Duodenal mucosa (tissue), 2 donors: Measurements from ENCODE around the gene MACC1.
A peak's percentile ranks its signal among the peaks of the same experiment; 100 is the strongest.

Experiments
- H3K27ac ChIP-seq: one replicate; pipeline ENCODE4 v1.7.0; 2013; ENCODE audit warnings: low read depth, low read length
- H3K27me3 ChIP-seq, 2 donors: one replicate each; pipeline ENCODE4 v1.7.0; 2013; ENCODE audit warnings: low read length in 2 of 2, control low read depth in 1 of 2; ENCODE audit not compliant: insufficient read depth in 2 of 2, control insufficient read depth in 1 of 2
- H3K36me3 ChIP-seq, 2 donors: one replicate each; pipeline ENCODE4 v1.7.0; 2013; ENCODE audit warnings: low read length in 2 of 2, control low read depth in 1 of 2; ENCODE audit not compliant: insufficient read depth in 2 of 2, control insufficient read depth in 1 of 2
- H3K4me1 ChIP-seq, 2 donors: one replicate each; pipeline ENCODE4 v1.7.0; 2013; ENCODE audit warnings: low read length in 2 of 2, control low read depth in 1 of 2; ENCODE audit not compliant: insufficient read depth in 2 of 2, control insufficient read depth in 1 of 2
- H3K4me3 ChIP-seq, 2 donors: one replicate each; pipeline ENCODE4 v1.7.0; 2013; ENCODE audit warnings: low read length in 2 of 2, low read depth in 1 of 2
- H3K9ac ChIP-seq, 2 donors: one replicate each; pipeline ENCODE4 v1.7.0; 2013; ENCODE audit warnings: low read length in 2 of 2, low read depth in 1 of 2
- H3K9me3 ChIP-seq, 2 donors: one replicate each; pipeline ENCODE4 v1.7.0; 2013; ENCODE audit warnings: low read length in 2 of 2, control low read depth in 1 of 2; ENCODE audit not compliant: control insufficient read depth in 1 of 2

Gene MACC1

DNA sequence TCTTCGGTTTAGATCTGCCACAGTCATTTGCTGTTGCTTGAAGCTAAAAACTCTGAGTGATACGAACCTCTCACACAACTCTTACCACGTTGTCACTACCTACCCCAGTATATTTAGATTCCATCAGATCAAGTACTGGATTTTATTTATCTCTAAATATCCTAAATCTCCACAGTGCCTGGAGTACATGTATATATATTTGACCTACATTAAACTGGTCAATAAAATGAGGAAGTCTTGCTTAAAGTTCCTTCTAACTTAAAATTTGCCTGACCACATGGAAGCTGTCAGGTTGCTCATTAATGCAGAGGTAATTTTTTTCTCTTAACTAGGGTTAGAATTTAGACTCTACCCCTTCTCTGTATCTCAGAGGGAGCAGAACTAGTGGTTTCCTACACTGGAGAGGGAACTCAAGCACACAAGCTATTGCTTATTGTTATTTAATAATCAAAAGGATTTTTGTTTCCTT, 3.1 kb upstream of the MACC1 start:
- Histone ChIP-seq H3K36me3 (no peaks in the 10 kb centered on the region), H3K27me3 (no peaks in the 10 kb centered on the region), H3K9me3 (no peaks in the 10 kb centered on the region), H3K4me1 (peaks cover 37 to 40% of the 10 kb centered on the region in 2 donors), H3K9ac (peak overlapping the region; percentile 0 to 42), H3K27ac (peak overlapping the region; percentile 53), H3K4me3 (peak overlapping the region in 1 of 2 donors; percentile 26)

DNA sequence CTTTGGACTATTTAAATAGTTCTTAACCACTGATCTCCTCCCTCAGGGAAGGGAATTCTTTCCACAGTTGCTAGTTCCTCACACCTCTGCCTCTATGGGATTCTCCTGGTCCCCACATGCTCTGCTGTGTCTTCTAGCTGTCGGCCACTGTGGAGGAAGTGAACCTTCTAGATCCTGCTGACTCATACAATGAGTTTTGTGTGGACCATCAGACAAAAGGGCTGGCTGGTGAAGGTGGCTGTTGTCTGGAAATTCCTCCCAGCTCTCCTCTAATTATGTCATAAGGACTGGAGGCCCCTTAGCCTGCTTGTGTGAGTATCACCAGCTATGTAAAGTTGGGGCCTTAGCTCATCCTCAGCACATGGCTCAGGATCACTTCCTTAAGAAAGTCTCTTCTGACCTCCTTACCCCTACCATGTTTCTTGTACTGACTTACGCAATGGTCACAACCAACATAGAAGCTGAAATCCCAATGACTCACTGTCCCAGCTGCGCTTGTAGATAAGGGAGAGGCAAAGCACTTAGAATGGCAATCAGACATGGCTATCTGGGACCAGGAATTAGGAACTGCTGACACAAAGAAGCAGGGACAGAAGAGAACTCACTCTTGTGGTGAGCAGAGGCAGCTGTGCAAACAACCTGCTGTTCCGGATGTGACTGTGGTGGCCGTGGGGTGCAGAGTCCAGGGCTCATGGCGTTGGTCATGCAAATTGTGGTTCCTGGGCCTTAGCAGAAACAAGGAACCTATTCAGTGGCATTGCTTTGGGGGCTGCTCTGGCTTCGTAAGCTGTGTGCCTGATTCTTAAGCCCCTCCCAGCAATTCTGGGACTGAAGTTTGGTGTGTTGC, 2.5 kb upstream of the MACC1 start:
- Histone ChIP-seq H3K9ac (peak overlapping the region; percentile 8 to 42), H3K27ac (peak overlapping the region; percentile 54), H3K9me3 (no peaks in the 10 kb centered on the region), H3K27me3 (no peaks in the 10 kb centered on the region), H3K4me3 (peak overlapping the region; percentile 56 to 66), H3K36me3 (no peaks in the 10 kb centered on the region), H3K4me1 (peaks cover 37 to 41% of the 10 kb centered on the region in 2 donors)

DNA sequence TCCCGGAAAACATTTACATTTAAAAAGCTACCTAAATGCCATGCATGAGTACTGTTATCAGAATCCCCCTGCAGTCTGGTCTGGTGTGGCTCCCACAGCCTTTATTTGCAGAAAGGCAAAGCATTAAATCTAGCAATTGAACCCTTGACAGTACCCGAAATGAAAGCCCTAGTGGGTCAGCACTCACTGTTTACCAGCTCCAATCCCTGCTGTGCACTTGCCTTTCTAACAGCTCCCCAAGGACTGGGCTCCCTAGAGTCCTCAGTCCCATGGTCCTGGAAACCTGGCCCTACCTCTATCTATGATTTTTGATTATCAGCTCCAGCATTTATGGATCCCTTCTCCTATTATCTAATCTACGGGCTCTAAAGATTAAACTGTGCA, 1.9 kb upstream of the MACC1 start:
- Histone ChIP-seq H3K27me3 (no peaks in the 10 kb centered on the region), H3K9me3 (no peaks in the 10 kb centered on the region), H3K9ac (peak overlapping the region in 1 of 2 donors; percentile 21), H3K4me1 (peaks cover 37 to 43% of the 10 kb centered on the region in 2 donors), H3K36me3 (no peaks in the 10 kb centered on the region), H3K4me3 (peak overlapping the region; percentile 56 to 66), H3K27ac (peak overlapping the region; percentile 54)

DNA sequence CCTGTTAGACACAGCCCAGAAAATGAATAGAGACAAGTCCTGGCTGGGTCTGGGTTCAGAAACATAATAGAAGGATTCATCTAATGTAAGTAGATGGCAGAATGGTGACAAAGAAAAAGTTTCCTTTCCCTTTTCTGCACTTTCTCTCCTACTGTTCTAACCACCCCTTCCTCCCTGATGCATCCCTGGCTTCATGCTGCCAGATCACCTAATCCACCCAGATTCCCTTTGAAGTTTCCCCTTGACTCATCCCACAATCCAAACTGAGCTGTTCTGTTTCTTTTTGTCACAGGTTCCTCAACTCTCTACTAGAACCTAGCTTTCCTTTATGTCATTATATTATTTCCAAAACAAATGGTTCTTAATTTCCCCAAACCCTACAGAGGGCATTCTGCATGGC, 1.1 kb upstream of the MACC1 start:
- peak overlapping the region; percentile 56 to 66 for H3K4me3 ChIP-seq
- peak overlapping the region; percentile 51 for H3K27ac ChIP-seq
- peak overlapping the region in 1 of 2 donors; percentile 39 for H3K9ac ChIP-seq
- H3K9me3 ChIP-seq = no peaks in the 10 kb centered on the region
- peaks cover 37 to 43% of the 10 kb centered on the region in 2 donors for H3K4me1 ChIP-seq
- no peaks in the 10 kb centered on the region for H3K27me3 ChIP-seq
- no peaks in the 10 kb centered on the region for H3K36me3 ChIP-seq

DNA sequence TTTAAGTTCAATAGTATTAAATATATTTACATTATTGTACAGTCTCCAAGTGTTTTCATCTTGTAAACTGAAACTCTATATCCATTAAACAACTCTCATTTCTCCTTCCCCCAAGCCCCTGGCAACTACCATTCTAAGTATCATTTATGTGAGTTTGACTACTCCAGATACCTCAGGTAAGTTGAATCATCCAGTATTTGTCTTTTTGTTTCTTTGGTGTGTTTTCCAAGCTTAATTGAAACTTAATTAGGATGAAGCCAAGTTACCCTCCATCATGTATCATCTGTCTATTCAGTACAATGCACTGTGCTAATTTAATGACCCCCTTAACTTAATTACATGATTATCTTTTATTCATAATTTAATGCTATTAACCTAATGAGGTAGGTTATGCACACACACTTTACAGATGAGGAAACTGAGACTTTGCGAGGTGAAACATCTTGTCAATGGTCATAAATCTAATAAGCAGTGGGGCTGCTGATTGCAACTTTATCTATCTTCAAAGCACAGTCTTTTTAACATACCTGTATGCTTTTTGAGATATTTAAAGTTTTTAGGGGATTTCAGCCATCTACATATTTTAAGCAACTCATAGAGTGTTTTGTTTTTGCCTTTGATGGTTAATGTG, 663 bp downstream of the MACC1 start:
- peak overlapping the region; percentile 38 to 61 for H3K9ac ChIP-seq
- H3K36me3 ChIP-seq = no peaks in the 10 kb centered on the region
- no peaks in the 10 kb centered on the region for H3K27me3 ChIP-seq
- peak overlapping the region; percentile 40 for H3K27ac ChIP-seq
- H3K4me3 ChIP-seq = peak overlapping the region; percentile 56 to 66
- H3K9me3 ChIP-seq = no peaks in the 10 kb centered on the region
- H3K4me1 ChIP-seq = peaks cover 37 to 42% of the 10 kb centered on the region in 2 donors

DNA sequence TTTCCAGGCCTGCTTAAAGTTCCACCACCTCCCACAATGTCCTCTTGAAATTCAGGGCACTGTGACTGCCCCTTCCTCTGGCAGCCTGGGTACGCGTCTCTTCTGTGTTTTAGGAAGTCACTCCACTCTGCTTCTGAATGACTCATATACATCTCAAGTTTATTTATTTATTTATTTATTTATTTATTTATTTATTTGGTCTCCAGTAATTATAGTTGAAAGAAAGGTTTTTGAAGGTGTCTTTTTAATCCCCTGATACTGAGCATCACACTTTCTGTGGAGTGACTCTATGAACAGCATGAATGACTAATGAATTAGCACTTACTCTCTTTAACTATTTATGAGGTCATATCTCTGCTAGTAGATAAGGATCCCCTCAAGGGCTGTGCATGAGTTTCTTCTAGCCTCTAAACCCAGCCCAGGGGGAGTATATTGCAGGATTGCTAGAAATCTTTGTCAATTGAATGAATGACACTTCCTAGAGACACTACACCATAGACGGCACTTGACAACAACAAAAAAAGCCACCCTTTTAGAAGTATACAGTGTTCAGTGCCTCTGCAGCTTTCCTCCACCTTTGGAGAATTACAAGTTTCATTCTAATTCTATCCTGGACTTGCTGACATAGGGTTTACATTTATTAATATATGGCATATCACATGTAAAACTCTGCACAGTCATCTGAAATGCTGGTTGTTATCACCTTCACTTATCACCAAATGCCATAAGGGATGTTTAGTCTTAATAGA, 2.1 kb downstream of the MACC1 start:
- Histone ChIP-seq H3K4me1 (peaks cover 23 to 28% of the 10 kb centered on the region in 2 donors), H3K27ac (no peak overlapping the region), H3K4me3 (peak overlapping the region; percentile 57 to 66), H3K36me3 (no peaks in the 10 kb centered on the region), H3K9me3 (no peaks in the 10 kb centered on the region), H3K27me3 (no peaks in the 10 kb centered on the region), H3K9ac (peak overlapping the region in 1 of 2 donors; percentile 16)

DNA sequence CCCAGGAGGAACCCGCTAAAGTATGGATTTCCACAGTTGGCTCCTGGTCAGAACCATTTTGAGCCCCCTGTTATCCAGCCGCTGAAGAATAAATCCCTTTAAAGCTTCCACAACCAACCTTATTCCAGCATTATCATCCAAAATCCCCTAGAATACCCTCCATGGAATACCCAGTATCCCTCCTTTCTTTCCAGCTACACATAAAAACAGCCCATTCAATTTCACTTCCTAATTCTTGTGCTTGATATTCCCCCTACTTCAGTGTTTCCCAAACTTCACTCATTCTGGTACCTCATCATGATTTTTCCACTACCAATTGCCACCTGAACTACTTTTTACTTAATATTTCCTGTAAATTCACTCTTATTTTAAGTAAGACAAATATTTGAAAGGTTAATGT, 3.1 kb downstream of the MACC1 start:
- Histone ChIP-seq H3K36me3 (no peaks in the 10 kb centered on the region), H3K27ac (no peak overlapping the region), H3K4me3 (no peak overlapping the region)

DNA sequence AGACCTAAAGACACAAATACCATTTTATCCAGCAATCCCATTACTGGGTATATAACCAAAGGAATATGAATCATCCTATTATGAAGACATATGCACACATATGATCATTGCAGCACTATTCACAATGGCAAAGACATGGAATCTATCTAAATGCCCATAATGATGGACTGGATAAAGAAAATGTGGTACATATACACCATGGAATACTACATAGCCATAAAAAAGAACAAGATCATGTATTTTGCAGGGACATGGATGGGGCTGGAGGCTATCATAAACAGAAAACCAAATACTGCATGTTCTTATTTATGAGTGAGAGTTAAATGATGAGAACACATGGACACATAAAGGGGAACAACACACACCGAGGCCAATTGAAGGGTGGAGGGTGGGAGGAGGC, 3.8 kb downstream of the MACC1 start:
- Histone ChIP-seq H3K9ac (no peak overlapping the region), H3K36me3 (no peaks in the 10 kb centered on the region), H3K9me3 (peaks cover 11 to 13% of the 10 kb centered on the region in 2 donors), H3K4me3 (no peak overlapping the region), H3K4me1 (peaks cover 8 to 12% of the 10 kb centered on the region in 2 donors), H3K27me3 (no peaks in the 10 kb centered on the region), H3K27ac (no peak overlapping the region)

More for the DNA sequence above, 3.1 kb downstream of the MACC1 start:
- no peak overlapping the region for H3K9ac ChIP-seq
- H3K4me1 ChIP-seq = peaks cover 13 to 18% of the 10 kb centered on the region in 2 donors
- H3K27me3 ChIP-seq = no peaks in the 10 kb centered on the region
- H3K9me3 ChIP-seq = peaks cover 6 to 9% of the 10 kb centered on the region in 2 donors

DNA sequence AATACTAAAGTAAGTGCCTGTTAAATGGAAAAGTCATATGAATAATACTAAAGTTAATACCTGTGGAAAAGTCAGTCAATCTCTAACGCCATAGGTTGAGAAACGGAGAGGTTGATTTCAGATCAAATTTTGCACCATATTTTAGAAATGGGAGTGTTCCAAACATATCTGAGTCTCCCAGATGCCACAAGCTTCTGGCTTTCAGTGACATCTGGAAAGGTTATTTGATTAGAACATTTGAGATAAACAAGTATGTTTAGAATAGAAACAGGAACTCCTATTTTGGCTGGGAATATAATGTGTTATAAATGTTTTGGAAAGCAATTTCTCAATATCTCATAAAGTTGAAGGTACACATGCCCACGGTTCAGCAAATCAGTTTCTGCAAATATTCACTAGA, 5.8 kb downstream of the MACC1 start:
- Histone ChIP-seq H3K9ac (no peak overlapping the region), H3K27me3 (no peaks in the 10 kb centered on the region), H3K27ac (no peak overlapping the region), H3K9me3 (peaks cover 11 to 13% of the 10 kb centered on the region in 2 donors), H3K36me3 (no peaks in the 10 kb centered on the region), H3K4me3 (no peak overlapping the region), H3K4me1 (peaks cover 0 to 3% of the 10 kb centered on the region in 2 donors)
